Thoracic aorta (tissue), 2 donors: Measurements from ENCODE around the gene NCOA7. TPM values are rescaled to one million over a fixed set of nuclear protein-coding genes. Genes with fewer than 3 reads are reported as not detected.
A peak's percentile ranks its signal among the peaks of the same experiment; 100 is the strongest.
"Not testable (repeated sequence)": the region's sequence is repeated elsewhere in the genome, so short reads cannot be mapped to it uniquely, and the experiment has no call there.

ENCODE experiments used
- ATAC-seq: fragments of 150-250 bp; one replicate; pipeline ENCODE4 v1.8.0; 2017; ENCODE audit warnings: low read depth; ENCODE audit not compliant: insufficient number of reproducible peaks, low FRiP score
- DNase-seq: peaks from one replicate; pipeline ENCODE4 v3.0.0-alpha.2; 2020; ENCODE audit warnings: low spot score
- H3K27ac ChIP-seq, 2 donors: fragments of 200-600 bp; sonication (generic); 1 replicate in 1 of 2; 2 replicates in 1 of 2; pipeline ENCODE4 v1.5.1; 2016; ENCODE audit warnings: mild to moderate bottlenecking in 2 of 2, moderate library complexity in 2 of 2
- H3K27me3 ChIP-seq: fragments of 200-600 bp; sonication (generic); replicated peaks from 2 replicates; pipeline ENCODE4 v1.6.0; 2016; ENCODE audit warnings: mild to moderate bottlenecking; ENCODE audit not compliant: insufficient read depth
- H3K36me3 ChIP-seq: fragments of 200-600 bp; sonication (generic); one replicate; pipeline ENCODE4 v1.5.1; 2016
- H3K4me1 ChIP-seq, 2 donors: fragments of 200-600 bp; sonication (generic); 1 replicate in 1 of 2; 2 replicates in 1 of 2; pipeline versions ENCODE4 v1.5.1 to v1.6.0; 2016; ENCODE audit warnings: low read depth in 2 of 2, mild to moderate bottlenecking in 1 of 2; ENCODE audit not compliant: control insufficient read depth in 1 of 2
- H3K4me3 ChIP-seq: fragments of 200-600 bp; sonication (generic); 2 replicates; pipeline ENCODE4 v1.5.1; 2016; ENCODE audit warnings: mild to moderate bottlenecking
- H3K9me3 ChIP-seq: fragments of 200-600 bp; sonication (generic); 2 replicates; pipeline ENCODE4 v1.5.1; 2016
- total RNA-seq, 2 donors: library from RNA; depleted of rRNA; stranded (reverse); fragments of >200 nt; gene quantifications; one replicate each; pipeline versions ENCODE4 v1.1.0 to v1.2.3, GENCODE V29; 2016
- TF ChIP-seq, protein P1 (sequence below): fragments of 200-600 bp; sonication (generic); IDR thresholded peaks from one replicate; pipeline ENCODE4 v1.5.1; 2019; ENCODE audit warnings: antibody characterized with exemption

The NCOA7 gene
- total RNA-seq, 2 donors from 2014 or later = 29.6 to 87.1 TPM

DNA sequence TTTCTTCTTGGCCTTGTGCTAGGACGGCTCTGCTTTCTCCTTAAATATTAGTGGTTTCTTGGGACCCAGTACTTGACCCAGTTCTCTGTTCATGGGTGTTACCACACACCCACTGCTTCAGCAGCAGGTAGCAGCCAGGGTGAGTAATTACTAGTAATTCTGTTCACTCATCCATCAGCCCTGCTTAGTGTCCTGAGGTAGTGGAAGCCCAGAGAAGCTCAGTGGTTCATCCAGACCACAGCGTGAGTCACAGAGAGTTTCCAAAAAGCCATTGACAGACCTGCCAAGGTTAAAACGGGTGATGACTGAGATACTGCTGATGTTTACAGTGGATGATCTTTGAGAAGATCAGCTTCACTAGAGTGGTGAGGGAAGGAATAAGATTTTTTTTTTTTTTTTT, 114.1 kb downstream of the NCOA7 start:
- Histone ChIP-seq H3K27me3 (no peaks in the 10 kb centered on the region), H3K27ac (no peak overlapping the region), H3K4me1 (no peaks in the 10 kb centered on the region), H3K9me3 (no peaks in the 10 kb centered on the region), H3K4me3 (no peak overlapping the region), H3K36me3 (peaks cover 13% of the 10 kb centered on the region)
- TF ChIP-seq, protein P1, sequence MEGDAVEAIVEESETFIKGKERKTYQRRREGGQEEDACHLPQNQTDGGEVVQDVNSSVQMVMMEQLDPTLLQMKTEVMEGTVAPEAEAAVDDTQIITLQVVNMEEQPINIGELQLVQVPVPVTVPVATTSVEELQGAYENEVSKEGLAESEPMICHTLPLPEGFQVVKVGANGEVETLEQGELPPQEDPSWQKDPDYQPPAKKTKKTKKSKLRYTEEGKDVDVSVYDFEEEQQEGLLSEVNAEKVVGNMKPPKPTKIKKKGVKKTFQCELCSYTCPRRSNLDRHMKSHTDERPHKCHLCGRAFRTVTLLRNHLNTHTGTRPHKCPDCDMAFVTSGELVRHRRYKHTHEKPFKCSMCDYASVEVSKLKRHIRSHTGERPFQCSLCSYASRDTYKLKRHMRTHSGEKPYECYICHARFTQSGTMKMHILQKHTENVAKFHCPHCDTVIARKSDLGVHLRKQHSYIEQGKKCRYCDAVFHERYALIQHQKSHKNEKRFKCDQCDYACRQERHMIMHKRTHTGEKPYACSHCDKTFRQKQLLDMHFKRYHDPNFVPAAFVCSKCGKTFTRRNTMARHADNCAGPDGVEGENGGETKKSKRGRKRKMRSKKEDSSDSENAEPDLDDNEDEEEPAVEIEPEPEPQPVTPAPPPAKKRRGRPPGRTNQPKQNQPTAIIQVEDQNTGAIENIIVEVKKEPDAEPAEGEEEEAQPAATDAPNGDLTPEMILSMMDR = no peak
- ATAC-seq = no peak
- DNase-seq = no peak

DNA sequence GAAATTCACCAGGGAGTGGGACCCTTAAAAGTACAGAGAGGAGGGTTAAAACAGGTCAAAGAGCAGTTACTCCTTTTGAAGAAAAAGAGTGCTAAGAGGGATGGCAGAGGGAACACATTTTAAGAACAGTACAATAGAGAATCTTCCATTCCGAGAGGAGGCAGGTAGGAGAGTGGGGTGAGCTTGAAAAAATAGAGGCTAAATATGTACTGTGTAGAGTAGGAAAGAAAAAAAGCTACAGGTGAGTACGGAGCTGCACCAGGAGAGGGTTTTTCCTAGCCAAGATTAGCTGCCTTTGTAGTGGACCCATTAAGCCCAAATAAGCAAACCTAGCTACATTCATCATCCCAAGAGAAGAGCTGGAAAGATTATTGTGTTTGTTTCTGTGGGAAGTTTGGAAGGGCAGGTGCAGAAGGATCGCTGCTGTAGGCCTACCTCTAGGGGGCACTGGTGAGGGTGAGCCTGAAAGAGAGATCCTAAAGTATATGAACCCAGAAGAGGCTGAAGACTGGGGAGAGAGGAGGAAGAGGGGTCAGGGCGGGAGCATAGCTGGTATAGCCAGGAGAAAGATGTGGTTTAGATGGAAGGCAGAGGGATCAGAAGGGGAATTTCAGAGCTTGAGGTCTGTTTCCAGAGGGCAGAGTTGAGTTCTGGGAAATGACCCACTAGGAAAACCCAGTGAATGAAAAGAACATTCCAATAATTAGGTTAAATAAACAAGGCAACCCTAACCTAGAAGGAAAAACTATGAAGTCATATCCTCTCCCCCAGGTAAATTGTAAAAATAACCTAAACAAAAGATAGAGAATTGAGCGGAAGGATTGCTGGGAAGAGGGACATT, 115.6 kb downstream of the NCOA7 start:
- ATAC-seq = no peak
- Histone ChIP-seq H3K9me3 (no peaks in the 10 kb centered on the region), H3K36me3 (peaks cover 13% of the 10 kb centered on the region), H3K4me3 (no peak overlapping the region), H3K4me1 (no peaks in the 10 kb centered on the region), H3K27me3 (no peaks in the 10 kb centered on the region), H3K27ac (no peak overlapping the region)
- TF ChIP-seq, protein P1 = peak; percentile 61
- no peak for DNase-seq

- TF ChIP-seq, protein P1 = no peak
- no peaks in the 10 kb centered on the region for H3K4me1 ChIP-seq
- DNase-seq (no peak), ATAC-seq (no peak)
- no peaks in the 10 kb centered on the region for H3K27me3 ChIP-seq
- H3K9me3 ChIP-seq = no peaks in the 10 kb centered on the region
- H3K27ac ChIP-seq = no peak overlapping the region
- H3K36me3 ChIP-seq = no peaks in the 10 kb centered on the region
- H3K4me3 ChIP-seq = no peak overlapping the region
Measured at GRCh38 chr6:125910527-125910926, 119.8 kb downstream of the NCOA7 start.

GRCh38 chr6:125911051-125911451, 120.3 kb downstream of the NCOA7 start:
- DNase-seq = not testable (repeated sequence)

GRCh38 chr6:125912430-125912829, 121.7 kb downstream of the NCOA7 start:
- not testable (repeated sequence) for DNase-seq, H3K4me1 ChIP-seq, H3K36me3 ChIP-seq, ATAC-seq, H3K4me3 ChIP-seq, H3K27ac ChIP-seq, H3K9me3 ChIP-seq, H3K27me3 ChIP-seq

More at GRCh38 chr6:125911051-125911451, 120.3 kb downstream of the NCOA7 start:
- not testable (repeated sequence) for H3K36me3 ChIP-seq, H3K4me3 ChIP-seq, ATAC-seq, H3K27ac ChIP-seq, H3K4me1 ChIP-seq, H3K27me3 ChIP-seq, H3K9me3 ChIP-seq

GRCh38 chr6:125913145-125913544, 122.4 kb downstream of the NCOA7 start:
- Histone ChIP-seq H3K9me3 (no peaks in the 10 kb centered on the region), H3K4me1 (peaks cover 0 to under 1% of the 10 kb centered on the region in 2 donors), H3K27me3 (no peaks in the 10 kb centered on the region), H3K4me3 (no peak overlapping the region), H3K36me3 (no peaks in the 10 kb centered on the region), H3K27ac (no peak overlapping the region)
- DNase-seq (no peak), ATAC-seq (no peak)
- TF ChIP-seq, protein P1 = no peak
